A549 (cell line): Measurements from ENCODE around the gene NFIA.

ENCODE experiments used
- CHD2 ChIP-seq: fragments of 150-350 bp; IDR thresholded peaks from 2 replicates; pipeline ENCODE4 v1.6.1; 2014; ENCODE audit warnings: low read length; ENCODE audit not compliant: partially characterized antibody
- ESRRA ChIP-seq: fragments of 150-350 bp; IDR thresholded peaks from 2 replicates; pipeline ENCODE4 v1.6.1; 2014; ENCODE audit warnings: mild to moderate bottlenecking, low read length, borderline replicate concordance
- JUNB ChIP-seq: fragments of >200 bp; sonication (Bioruptor Twin); formaldehyde crosslinking; IDR thresholded peaks from 2 replicates; pipeline ENCODE4 v1.6.1; 2016
- KDM1A ChIP-seq: fragments of 200-600 bp; sonication (generic); IDR thresholded peaks from 2 replicates; pipeline ENCODE4 v1.6.1; 2016; ENCODE audit warnings: low read depth, mild to moderate bottlenecking
- POLR2A ChIP-seq: IDR thresholded peaks from 2 replicates; pipeline ENCODE4 v1.6.1; 2012; ENCODE audit warnings: mild to moderate bottlenecking, low read length
- RFX5 ChIP-seq: fragments of 450-650 bp; IDR thresholded peaks from 2 replicates; pipeline ENCODE4 v1.7.1; 2014; ENCODE audit warnings: antibody characterized with exemption, mild to moderate bottlenecking, moderate library complexity
- SMC3 ChIP-seq: fragments of >200 bp; sonication (Bioruptor Twin); formaldehyde crosslinking; IDR thresholded peaks from 3 replicates; pipeline ENCODE4 v1.6.1; 2018; ENCODE audit warnings: inconsistent platforms
- TF ChIP-seq, protein P1 (sequence below): fragments of >200 bp; sonication (Bioruptor Twin); formaldehyde crosslinking; IDR thresholded peaks from 3 replicates; pipeline ENCODE4 v1.5.1; 2016
- TF ChIP-seq, protein P2 (sequence below): fragments of 150-350 bp; IDR thresholded peaks from 2 replicates; pipeline ENCODE4 v1.6.1; 2014; ENCODE audit warnings: low read depth, mild to moderate bottlenecking, low read length
- TF ChIP-seq, protein P3 (sequence below): fragments of 450-650 bp; IDR thresholded peaks from 2 replicates; pipeline ENCODE4 v1.6.1; 2014; ENCODE audit warnings: antibody characterized with exemption
- TF ChIP-seq, protein P4 (sequence below): IDR thresholded peaks from 2 replicates; pipeline ENCODE4 v1.6.1; 2012

DNA sequence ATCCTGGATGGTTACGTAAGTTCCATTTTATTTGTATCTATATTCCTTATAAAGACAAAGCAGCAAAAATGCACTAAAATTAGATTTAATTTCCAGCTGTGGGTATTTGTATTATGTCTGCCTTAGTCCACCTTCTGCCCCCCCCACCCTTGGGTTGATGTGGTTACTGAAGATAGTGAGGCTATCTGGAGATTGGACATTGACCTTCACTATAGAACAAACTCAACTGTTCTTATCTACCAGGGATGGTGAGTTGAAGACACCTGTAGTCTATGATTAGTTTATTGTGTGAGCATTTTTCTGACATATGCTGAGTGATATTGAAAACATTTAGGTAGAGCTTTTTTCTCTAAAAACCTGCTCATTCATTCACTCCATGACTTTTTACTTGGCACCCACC is 122.2 kb downstream of the NFIA start:
- TF ChIP-seq, protein P1, sequence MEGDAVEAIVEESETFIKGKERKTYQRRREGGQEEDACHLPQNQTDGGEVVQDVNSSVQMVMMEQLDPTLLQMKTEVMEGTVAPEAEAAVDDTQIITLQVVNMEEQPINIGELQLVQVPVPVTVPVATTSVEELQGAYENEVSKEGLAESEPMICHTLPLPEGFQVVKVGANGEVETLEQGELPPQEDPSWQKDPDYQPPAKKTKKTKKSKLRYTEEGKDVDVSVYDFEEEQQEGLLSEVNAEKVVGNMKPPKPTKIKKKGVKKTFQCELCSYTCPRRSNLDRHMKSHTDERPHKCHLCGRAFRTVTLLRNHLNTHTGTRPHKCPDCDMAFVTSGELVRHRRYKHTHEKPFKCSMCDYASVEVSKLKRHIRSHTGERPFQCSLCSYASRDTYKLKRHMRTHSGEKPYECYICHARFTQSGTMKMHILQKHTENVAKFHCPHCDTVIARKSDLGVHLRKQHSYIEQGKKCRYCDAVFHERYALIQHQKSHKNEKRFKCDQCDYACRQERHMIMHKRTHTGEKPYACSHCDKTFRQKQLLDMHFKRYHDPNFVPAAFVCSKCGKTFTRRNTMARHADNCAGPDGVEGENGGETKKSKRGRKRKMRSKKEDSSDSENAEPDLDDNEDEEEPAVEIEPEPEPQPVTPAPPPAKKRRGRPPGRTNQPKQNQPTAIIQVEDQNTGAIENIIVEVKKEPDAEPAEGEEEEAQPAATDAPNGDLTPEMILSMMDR, result no peak
- TF ChIP-seq, protein P2, sequence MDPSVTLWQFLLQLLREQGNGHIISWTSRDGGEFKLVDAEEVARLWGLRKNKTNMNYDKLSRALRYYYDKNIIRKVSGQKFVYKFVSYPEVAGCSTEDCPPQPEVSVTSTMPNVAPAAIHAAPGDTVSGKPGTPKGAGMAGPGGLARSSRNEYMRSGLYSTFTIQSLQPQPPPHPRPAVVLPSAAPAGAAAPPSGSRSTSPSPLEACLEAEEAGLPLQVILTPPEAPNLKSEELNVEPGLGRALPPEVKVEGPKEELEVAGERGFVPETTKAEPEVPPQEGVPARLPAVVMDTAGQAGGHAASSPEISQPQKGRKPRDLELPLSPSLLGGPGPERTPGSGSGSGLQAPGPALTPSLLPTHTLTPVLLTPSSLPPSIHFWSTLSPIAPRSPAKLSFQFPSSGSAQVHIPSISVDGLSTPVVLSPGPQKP, result no peak
- TF ChIP-seq ESRRA (no peak), CHD2 (no peak), RFX5 (no peak), POLR2A (no peak), KDM1A (no peak), SMC3 (no peak), JUNB (no peak)
- TF ChIP-seq, protein P3, sequence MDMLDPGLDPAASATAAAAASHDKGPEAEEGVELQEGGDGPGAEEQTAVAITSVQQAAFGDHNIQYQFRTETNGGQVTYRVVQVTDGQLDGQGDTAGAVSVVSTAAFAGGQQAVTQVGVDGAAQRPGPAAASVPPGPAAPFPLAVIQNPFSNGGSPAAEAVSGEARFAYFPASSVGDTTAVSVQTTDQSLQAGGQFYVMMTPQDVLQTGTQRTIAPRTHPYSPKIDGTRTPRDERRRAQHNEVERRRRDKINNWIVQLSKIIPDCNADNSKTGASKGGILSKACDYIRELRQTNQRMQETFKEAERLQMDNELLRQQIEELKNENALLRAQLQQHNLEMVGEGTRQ, result no peak
- TF ChIP-seq, protein P4, sequence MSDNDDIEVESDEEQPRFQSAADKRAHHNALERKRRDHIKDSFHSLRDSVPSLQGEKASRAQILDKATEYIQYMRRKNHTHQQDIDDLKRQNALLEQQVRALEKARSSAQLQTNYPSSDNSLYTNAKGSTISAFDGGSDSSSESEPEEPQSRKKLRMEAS, result no peak
